ENCODE data around the gene CTRB2.
"Not testable (repeated sequence)": the region's sequence is repeated elsewhere in the genome, so short reads cannot be mapped to it uniquely, and the experiment has no call there.

Gene CTRB2

DNA sequence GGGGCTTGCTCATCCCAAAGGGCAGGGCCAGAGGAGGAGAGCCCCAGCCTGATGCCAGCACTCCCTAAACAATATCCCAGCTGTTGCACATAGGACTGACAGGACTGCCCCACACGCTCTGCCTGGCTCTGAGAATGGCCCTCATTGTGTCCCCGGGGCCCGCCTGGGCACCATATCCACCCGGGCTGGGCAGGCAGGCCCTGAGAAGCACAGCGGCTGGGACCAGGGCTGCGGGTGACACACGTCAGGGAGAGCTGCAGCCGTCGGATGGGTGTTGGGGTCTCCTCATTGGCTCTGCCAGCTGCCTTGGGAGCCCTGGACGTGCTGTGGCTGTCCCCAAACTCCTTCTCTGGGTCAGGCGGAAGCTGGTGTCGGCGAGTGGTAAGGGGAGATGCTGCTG lies 40.3 kb upstream of the CTRB2 start:
- no peak for DNase-seq (ENCODE audit: low read depth)
- TF ChIP-seq, protein P1, sequence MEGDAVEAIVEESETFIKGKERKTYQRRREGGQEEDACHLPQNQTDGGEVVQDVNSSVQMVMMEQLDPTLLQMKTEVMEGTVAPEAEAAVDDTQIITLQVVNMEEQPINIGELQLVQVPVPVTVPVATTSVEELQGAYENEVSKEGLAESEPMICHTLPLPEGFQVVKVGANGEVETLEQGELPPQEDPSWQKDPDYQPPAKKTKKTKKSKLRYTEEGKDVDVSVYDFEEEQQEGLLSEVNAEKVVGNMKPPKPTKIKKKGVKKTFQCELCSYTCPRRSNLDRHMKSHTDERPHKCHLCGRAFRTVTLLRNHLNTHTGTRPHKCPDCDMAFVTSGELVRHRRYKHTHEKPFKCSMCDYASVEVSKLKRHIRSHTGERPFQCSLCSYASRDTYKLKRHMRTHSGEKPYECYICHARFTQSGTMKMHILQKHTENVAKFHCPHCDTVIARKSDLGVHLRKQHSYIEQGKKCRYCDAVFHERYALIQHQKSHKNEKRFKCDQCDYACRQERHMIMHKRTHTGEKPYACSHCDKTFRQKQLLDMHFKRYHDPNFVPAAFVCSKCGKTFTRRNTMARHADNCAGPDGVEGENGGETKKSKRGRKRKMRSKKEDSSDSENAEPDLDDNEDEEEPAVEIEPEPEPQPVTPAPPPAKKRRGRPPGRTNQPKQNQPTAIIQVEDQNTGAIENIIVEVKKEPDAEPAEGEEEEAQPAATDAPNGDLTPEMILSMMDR (IDR thresholded peaks at IDR 0.05; ENCODE audit: low read length, missing control alignments) = no peak
- H3K4me3 ChIP-seq (replicated peaks; ENCODE audit: low read depth, low read length) = no peak overlapping the region

DNA sequence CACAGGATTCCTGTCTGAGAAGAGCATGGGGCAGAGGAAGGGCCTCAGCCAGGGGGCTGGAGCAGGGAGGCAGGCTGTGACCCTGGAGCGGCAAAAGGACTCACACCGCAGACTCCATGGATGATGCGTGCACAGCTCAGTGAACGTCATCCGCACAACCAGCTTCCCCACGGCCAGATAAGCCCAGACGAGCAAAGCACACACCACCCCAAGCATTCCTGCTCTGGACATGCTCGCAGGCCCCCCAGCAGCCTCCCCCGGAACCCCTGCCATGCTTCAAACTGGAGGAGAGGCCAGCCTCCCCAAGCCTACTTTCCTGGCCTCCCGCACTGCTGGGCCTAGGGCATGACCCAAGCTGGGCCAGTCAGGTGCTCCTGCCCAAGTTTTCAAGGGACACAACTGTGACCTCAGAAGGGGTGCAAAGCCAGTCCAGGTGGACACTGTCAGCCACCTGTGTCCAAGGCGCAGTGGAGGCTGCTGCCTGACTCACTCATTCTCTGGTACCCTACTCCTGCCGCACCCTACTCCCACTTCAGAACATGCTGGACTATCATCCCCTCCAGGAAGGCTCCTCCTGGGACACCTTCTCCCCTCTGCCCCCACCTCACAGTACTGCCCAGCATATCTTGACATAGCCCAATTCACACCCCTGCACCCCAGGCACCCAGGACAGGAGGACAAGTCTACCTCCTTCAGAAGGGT lies 39.7 kb upstream of the CTRB2 start:
- no peak overlapping the region for H3K4me3 ChIP-seq (replicated peaks; ENCODE audit: low read depth, low read length)
- TF ChIP-seq, protein P1 (IDR thresholded peaks at IDR 0.05; ENCODE audit: low read length, missing control alignments) = no peak
- DNase-seq (ENCODE audit: low read depth) = peak; percentile 84

DNA sequence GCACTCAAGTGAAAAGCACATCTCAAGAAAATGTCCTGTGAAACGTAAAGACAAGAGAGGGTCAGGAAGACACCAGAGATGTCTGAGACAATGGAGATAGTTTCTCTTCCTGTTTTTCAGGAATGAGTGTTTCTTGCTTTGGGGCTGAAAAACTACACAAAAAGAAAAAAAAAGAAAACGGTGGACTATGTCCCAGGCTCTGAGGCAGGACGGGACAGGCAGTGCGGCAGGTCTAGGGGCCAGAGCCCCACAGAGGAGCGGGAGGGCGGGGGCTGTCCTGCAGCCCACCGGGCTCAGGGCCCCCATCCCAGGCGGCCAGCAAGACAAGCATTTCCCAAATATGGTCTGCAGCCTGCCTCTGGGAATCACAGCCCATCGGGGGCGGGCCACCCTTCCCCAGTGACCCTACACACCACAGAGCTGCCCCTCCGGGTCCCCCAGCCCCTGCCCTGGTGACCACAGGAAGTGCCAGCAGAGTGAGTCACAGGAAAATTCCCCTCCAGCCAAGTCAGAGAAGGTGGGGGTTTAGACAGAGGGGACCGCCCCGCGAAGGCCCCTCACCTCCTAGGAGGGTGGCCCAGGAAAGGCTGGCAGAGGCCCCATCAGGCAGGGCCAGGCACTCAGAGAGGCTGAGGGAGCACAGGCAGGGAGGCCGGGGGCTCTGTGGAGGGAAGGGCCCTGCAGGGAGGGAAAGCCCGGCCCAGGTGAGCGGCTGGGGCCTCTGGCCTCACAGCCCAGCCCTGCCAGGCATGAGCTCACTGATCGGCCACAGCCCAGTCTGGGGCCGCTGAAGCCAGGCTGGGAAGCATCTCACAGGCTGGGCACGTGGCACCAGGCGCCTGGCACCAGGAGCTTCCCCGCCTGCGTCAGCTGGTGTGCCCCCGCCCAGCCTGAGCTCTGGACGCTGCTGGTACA lies 38.1 kb upstream of the CTRB2 start:
- no peak overlapping the region for H3K4me3 ChIP-seq (replicated peaks; ENCODE audit: low read depth, low read length)
- TF ChIP-seq, protein P1 (IDR thresholded peaks at IDR 0.05; ENCODE audit: low read length, missing control alignments) = no peak
- DNase-seq (ENCODE audit: low read depth) = peak; percentile 98

DNA sequence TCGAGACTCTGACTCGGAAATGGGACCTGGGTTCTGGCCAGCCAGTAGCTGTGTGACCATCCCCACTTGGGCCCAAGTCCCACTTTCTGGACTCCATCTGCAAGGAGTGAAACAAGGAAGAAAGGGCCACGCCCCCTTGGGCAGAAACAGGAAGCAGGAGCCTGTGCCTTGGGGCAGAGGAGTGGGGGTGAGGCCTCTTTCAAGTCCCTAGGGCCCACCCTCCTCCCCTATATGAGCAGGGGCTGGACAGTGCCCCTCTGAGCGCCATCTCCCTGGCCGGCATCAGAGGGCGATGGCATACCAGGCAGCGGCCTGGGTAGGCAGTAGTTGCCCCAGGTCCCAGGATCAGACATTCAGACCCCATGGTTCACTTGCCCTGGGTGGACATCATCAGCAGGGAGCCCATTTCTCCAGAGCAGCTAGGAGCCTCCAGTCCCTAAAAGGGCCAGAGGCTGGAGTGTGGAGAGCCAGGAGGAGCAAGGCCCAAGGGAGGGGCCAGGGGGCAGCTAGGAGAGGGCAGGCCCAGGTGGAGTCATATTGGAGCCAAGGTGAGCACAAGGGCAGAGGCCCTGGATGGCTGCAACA lies 37.4 kb upstream of the CTRB2 start:
- peak; percentile 75 for DNase-seq (ENCODE audit: low read depth)
- TF ChIP-seq, protein P1 (IDR thresholded peaks at IDR 0.05; ENCODE audit: low read length, missing control alignments) = no peak
- H3K4me3 ChIP-seq (replicated peaks; ENCODE audit: low read depth, low read length) = no peak overlapping the region

DNA sequence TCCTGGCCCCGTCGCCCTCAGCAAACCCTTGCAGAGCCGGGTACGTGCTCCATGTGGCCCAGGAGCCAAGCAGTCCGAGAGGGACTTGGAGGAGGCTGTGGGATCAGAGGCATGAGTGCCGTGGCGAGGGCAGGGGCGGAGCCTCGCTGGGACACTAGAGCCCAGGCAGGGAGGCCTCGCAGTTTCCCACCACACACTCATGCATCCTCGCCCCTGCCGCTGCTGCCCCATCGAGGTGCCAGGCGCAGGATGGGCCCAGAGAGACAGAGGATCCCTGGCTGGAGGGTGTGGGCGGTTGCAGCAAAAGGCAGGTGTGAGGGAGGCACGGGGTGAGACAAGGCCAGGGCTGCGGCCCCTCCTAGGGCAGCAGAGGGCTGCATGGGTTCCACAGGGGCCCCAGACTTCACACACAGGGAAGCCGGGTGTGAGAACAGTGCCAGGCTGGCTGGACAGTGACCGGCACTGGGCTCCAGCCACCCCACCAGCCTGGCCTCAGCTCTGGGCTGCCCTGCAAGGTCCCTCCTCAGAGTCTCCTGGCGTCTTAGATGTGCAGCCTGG lies 36.8 kb upstream of the CTRB2 start:
- DNase-seq (ENCODE audit: low read depth) = no peak
- no peak overlapping the region for H3K4me3 ChIP-seq (replicated peaks; ENCODE audit: low read depth, low read length)
- TF ChIP-seq, protein P1 (IDR thresholded peaks at IDR 0.05; ENCODE audit: low read length, missing control alignments) = no peak

DNA sequence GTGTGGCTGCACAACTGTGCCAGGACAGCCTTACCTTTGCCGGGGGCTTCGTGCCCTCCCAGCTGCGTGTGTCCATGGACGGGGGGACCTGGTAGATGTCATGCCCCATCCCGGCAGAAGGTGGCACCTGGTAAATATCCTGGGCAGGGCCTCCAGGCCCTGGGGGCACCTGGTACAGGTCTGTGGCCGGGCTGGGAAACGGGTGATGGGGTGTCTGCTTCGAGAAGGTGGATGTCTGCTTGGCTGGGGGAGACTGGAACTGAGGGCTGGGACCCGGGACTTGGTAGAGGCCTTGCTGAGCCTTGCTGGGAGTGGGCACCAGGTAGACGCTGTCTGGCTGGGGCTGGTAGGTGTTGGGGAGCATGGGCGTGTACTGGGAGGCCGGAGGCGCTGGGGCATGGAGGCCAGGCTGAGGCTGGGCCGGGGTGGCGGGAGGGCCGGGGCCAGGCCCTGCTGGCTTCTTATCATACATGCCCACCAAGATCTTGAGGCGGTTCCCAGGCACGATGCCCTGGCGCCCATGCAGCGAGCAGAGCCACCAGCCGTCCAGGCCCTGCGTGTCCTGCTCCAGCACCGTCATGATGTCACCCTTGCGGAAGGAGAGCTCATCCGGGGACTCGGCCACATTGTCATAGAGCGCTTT lies 35.6 kb upstream of the CTRB2 start:
- H3K4me3 ChIP-seq (replicated peaks; ENCODE audit: low read depth, low read length); DNase-seq (ENCODE audit: low read depth): not testable (repeated sequence)

All from fibroblast of pulmonary artery (primary cell).